HepG2 (cell line): ENCODE results near the gene ASH1L. TPM values are rescaled to one million over a fixed set of nuclear protein-coding genes. Genes with fewer than 3 reads are reported as not detected.

Source experiments
- CBX2 ChIP-seq, 2 experiments: fragments of 200-600 bp in 1 of 2; sonication (generic); formaldehyde crosslinking in 1 of 2; IDR thresholded peaks; 2 replicates each; pipeline versions ENCODE4 v1.7.0 to v1.8.1; 2018 to 2022; ENCODE audit warnings: low read depth in 2 of 2, low read length in 1 of 2, mild to moderate bottlenecking in 1 of 2, missing genetic modification reagents in 1 of 2
- ETV6 ChIP-seq: sonication (generic); formaldehyde crosslinking; conservative IDR thresholded peaks from 2 replicates; pipeline ENCODE4 v1.4.0; 2020; ENCODE audit warnings: missing genetic modification reagents
- JUNB ChIP-seq: sonication (generic); formaldehyde crosslinking; IDR thresholded peaks from 2 replicates; pipeline ENCODE4 v1.8.0; 2022; ENCODE audit warnings: missing genetic modification reagents, mild to moderate bottlenecking, borderline replicate concordance
- KAT8 ChIP-seq: IDR thresholded peaks from 2 replicates; pipeline ENCODE4 v1.6.1; 2016; ENCODE audit warnings: missing genetic modification reagents, missing compliant biosample characterization
- POGZ ChIP-seq: sonication (generic); formaldehyde crosslinking; IDR thresholded peaks from 2 replicates; pipeline ENCODE4 v1.4.0; 2020; ENCODE audit warnings: mild to moderate bottlenecking, missing genetic modification reagents
- PRMT3 ChIP-seq: sonication (generic); formaldehyde crosslinking; IDR thresholded peaks from 2 replicates; pipeline ENCODE4 v1.8.1; 2022; ENCODE audit warnings: low read depth, mild to moderate bottlenecking, moderate library complexity, missing genetic modification reagents, borderline replicate concordance
- SP2 ChIP-seq: sonication (generic); formaldehyde crosslinking; IDR thresholded peaks from 2 replicates; pipeline ENCODE4 v1.5.1; 2020; ENCODE audit warnings: mild to moderate bottlenecking, missing genetic modification reagents
- ZKSCAN5 ChIP-seq: sonication (generic); formaldehyde crosslinking; IDR thresholded peaks from 2 replicates; pipeline ENCODE4 v1.5.1; 2020; ENCODE audit warnings: mild to moderate bottlenecking, missing genetic modification reagents
- ZNF234 ChIP-seq: sonication (generic); formaldehyde crosslinking; conservative IDR thresholded peaks from 2 replicates; pipeline ENCODE4 v1.5.1; 2020; ENCODE audit warnings: mild to moderate bottlenecking, missing genetic modification reagents
- ZNF703 ChIP-seq: sonication (generic); formaldehyde crosslinking; IDR thresholded peaks from 2 replicates; pipeline ENCODE4 v1.5.1; 2020; ENCODE audit warnings: missing genetic modification reagents, mild to moderate bottlenecking, moderate library complexity, borderline replicate concordance
- ZNF704 ChIP-seq: sonication (generic); formaldehyde crosslinking; IDR thresholded peaks from 2 replicates; pipeline ENCODE4 v1.8.1; 2023; ENCODE audit warnings: mild to moderate bottlenecking, inconsistent platforms, moderate library complexity, missing genetic modification reagents, borderline replicate concordance
- ZNF737 ChIP-seq: sonication (generic); formaldehyde crosslinking; IDR thresholded peaks from 2 replicates; pipeline ENCODE4 v1.5.0; 2020; ENCODE audit warnings: missing genetic modification reagents, mild to moderate bottlenecking, borderline replicate concordance
- polyA plus RNA-seq, 8 experiments: library from polyadenylated mRNA; depleted of rRNA in 3 of 8; stranded (reverse) in 7 of 8; unstranded in 1 of 8; fragments of >200 nt; fragmentation: Illumina TruSeq in 4 of 8; extraction: Trizol in 4 of 8; gene quantifications; 2 replicates each; pipeline versions ENCODE4 v1.2.1 to v1.2.3, GENCODE V29; 2011 to 2016; ENCODE audit warnings: low read depth in 4 of 8, missing spikeins in 1 of 8, mixed read lengths in 1 of 8; ENCODE audit not compliant: insufficient read depth in 1 of 8
- total RNA-seq, 5 experiments: library from RNA; depleted of rRNA; stranded (reverse); fragments of >200 nt; fragmentation: Illumina TruSeq; extraction: Trizol; gene quantifications; 2 replicates each; pipeline ENCODE4 v1.2.3, GENCODE V29; 2016; ENCODE audit warnings: low read depth in 1 of 5
- TF ChIP-seq, protein P1 (sequence below): sonication (generic); formaldehyde crosslinking; IDR thresholded peaks from 2 replicates; pipeline ENCODE4 v1.4.0; 2020; ENCODE audit warnings: missing genetic modification reagents, low read depth, mild to moderate bottlenecking, borderline replicate concordance
- TF ChIP-seq, protein P2 (sequence below): sonication (generic); formaldehyde crosslinking; IDR thresholded peaks from 2 replicates; pipeline ENCODE4 v1.4.0; 2020; ENCODE audit warnings: missing genetic modification reagents
- TF ChIP-seq, protein P3 (sequence below): sonication (generic); formaldehyde crosslinking; IDR thresholded peaks from 2 replicates; pipeline ENCODE4 v1.9.0; 2021; ENCODE audit warnings: mild to moderate bottlenecking, missing genetic modification reagents

Gene ASH1L
- total and polyA plus RNA-seq, 2 of the 13 experiments (the other 11 are each of a cell fraction or from before 2014, with no cell fraction given) = 10.2 to 15.3 TPM

GRCh38 chr1:155308493-155309422, 253.8 kb downstream of the ASH1L start, which contains the start of gene FDPS (continued):
- TF ChIP-seq, protein P1, sequence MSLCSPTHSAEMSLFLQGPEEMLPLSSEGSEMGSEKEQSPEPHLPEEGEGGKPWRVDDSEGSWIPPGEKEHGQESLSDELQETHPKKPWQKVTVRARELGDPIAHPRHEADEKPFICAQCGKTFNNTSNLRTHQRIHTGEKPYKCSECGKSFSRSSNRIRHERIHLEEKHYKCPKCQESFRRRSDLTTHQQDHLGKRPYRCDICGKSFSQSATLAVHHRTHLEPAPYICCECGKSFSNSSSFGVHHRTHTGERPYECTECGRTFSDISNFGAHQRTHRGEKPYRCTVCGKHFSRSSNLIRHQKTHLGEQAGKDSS (CRISPR knock-in tag) = no peak
- TF ChIP-seq, protein P2, sequence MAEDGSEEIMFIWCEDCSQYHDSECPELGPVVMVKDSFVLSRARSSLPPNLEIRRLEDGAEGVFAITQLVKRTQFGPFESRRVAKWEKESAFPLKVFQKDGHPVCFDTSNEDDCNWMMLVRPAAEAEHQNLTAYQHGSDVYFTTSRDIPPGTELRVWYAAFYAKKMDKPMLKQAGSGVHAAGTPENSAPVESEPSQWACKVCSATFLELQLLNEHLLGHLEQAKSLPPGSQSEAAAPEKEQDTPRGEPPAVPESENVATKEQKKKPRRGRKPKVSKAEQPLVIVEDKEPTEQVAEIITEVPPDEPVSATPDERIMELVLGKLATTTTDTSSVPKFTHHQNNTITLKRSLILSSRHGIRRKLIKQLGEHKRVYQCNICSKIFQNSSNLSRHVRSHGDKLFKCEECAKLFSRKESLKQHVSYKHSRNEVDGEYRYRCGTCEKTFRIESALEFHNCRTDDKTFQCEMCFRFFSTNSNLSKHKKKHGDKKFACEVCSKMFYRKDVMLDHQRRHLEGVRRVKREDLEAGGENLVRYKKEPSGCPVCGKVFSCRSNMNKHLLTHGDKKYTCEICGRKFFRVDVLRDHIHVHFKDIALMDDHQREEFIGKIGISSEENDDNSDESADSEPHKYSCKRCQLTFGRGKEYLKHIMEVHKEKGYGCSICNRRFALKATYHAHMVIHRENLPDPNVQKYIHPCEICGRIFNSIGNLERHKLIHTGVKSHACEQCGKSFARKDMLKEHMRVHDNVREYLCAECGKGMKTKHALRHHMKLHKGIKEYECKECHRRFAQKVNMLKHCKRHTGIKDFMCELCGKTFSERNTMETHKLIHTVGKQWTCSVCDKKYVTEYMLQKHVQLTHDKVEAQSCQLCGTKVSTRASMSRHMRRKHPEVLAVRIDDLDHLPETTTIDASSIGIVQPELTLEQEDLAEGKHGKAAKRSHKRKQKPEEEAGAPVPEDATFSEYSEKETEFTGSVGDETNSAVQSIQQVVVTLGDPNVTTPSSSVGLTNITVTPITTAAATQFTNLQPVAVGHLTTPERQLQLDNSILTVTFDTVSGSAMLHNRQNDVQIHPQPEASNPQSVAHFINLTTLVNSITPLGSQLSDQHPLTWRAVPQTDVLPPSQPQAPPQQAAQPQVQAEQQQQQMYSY (CRISPR knock-in tag) = peak; percentile 33; the same call in 1 of the 2 replicates
- TF ChIP-seq KAT8 (CRISPR knock-in tag) (peak; percentile 82), ZNF737 (CRISPR knock-in tag) (peak; percentile 36; the same call in 1 of the 2 replicates), PRMT3 (CRISPR knock-in tag) (no peak), ZNF704 (CRISPR knock-in tag) (no peak), ETV6 (CRISPR knock-in tag) (no peak), ZNF703 (no peak), ZNF234 (CRISPR knock-in tag) (no peak), SP2 (peak; percentile 77), POGZ (CRISPR knock-in tag) (peak; percentile 31; the same call in 1 of the 2 replicates), CBX2 (IDR thresholded peaks at IDR 0.05; ENCODE audit: low read depth, low read length) (no peak), CBX2 (CRISPR knock-in tag; IDR thresholded peaks at IDR 0.05; ENCODE audit: low read depth) (no peak), ZKSCAN5 (CRISPR knock-in tag) (no peak; the same call in 1 of the 2 replicates), JUNB (CRISPR knock-in tag) (no peak)
- TF ChIP-seq, protein P3, sequence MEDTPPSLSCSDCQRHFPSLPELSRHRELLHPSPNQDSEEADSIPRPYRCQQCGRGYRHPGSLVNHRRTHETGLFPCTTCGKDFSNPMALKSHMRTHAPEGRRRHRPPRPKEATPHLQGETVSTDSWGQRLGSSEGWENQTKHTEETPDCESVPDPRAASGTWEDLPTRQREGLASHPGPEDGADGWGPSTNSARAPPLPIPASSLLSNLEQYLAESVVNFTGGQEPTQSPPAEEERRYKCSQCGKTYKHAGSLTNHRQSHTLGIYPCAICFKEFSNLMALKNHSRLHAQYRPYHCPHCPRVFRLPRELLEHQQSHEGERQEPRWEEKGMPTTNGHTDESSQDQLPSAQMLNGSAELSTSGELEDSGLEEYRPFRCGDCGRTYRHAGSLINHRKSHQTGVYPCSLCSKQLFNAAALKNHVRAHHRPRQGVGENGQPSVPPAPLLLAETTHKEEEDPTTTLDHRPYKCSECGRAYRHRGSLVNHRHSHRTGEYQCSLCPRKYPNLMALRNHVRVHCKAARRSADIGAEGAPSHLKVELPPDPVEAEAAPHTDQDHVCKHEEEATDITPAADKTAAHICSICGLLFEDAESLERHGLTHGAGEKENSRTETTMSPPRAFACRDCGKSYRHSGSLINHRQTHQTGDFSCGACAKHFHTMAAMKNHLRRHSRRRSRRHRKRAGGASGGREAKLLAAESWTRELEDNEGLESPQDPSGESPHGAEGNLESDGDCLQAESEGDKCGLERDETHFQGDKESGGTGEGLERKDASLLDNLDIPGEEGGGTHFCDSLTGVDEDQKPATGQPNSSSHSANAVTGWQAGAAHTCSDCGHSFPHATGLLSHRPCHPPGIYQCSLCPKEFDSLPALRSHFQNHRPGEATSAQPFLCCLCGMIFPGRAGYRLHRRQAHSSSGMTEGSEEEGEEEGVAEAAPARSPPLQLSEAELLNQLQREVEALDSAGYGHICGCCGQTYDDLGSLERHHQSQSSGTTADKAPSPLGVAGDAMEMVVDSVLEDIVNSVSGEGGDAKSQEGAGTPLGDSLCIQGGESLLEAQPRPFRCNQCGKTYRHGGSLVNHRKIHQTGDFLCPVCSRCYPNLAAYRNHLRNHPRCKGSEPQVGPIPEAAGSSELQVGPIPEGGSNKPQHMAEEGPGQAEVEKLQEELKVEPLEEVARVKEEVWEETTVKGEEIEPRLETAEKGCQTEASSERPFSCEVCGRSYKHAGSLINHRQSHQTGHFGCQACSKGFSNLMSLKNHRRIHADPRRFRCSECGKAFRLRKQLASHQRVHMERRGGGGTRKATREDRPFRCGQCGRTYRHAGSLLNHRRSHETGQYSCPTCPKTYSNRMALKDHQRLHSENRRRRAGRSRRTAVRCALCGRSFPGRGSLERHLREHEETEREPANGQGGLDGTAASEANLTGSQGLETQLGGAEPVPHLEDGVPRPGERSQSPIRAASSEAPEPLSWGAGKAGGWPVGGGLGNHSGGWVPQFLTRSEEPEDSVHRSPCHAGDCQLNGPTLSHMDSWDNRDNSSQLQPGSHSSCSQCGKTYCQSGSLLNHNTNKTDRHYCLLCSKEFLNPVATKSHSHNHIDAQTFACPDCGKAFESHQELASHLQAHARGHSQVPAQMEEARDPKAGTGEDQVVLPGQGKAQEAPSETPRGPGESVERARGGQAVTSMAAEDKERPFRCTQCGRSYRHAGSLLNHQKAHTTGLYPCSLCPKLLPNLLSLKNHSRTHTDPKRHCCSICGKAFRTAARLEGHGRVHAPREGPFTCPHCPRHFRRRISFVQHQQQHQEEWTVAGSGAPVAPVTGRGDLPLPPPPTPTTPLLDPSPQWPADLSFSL (CRISPR knock-in tag) = no peak
